HG02970 (cell line): ENCODE results near the gene MEIS1.
"Not testable (repeated sequence)": the region's sequence is repeated elsewhere in the genome, so short reads cannot be mapped to it uniquely, and the experiment has no call there.

Source experiments
- ATAC-seq: cut with Tn5 transposase; IDR thresholded peaks from one replicate; pipeline ENCODE4 v1.9.1; 2021; ENCODE audit warnings: mild to moderate bottlenecking, moderate library complexity, moderate number of reproducible peaks; ENCODE audit not compliant: unreplicated experiment, low FRiP score

The MEIS1 gene

DNA sequence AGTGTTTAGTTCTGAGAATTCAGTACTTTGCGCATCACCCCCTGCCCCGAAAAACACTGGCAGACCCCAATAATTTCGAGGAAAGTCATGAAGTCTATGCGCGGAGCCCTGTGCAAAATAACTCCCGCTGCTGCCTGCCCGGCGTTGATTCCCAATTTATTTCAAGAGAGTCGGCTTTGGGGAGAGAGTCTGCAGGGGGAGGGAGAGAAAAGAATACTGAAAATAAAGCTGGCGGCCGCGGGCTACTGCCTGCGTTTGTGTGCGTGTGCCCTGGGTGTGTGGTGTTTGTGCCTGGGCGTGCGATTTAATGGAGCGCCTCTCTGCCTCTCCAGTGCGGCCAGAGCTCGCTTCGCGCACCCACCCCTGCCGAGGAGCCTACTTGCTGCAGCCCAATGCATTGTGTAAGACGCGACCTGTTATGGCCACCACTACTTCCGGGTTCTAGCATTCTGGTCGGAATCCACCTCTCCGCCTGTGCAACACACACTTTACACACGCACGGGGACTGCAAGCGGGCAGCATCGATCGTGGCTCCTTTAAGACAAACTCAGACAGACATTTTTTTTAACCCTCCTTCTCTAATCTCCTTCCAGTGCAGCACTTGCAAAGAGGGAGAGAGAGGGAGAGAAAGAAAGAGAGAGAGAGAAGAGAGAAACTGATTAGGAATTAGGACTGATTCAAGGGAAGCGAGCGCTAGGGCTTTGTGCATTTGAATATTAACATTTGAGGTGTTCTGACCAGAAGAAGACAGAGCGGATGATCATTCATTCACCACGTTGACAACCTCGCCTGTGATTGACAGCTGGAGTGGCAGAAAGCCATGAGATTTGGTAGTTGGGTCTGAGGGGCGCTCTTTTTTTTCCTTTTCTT lies at the start of gene MEIS1:
TSS of gene MEIS1 (plus strand) at position 447 of the 870 bp plus-strand sequence. CDS start 732 bp downstream, outside the sequence.
- no peak for ATAC-seq

DNA sequence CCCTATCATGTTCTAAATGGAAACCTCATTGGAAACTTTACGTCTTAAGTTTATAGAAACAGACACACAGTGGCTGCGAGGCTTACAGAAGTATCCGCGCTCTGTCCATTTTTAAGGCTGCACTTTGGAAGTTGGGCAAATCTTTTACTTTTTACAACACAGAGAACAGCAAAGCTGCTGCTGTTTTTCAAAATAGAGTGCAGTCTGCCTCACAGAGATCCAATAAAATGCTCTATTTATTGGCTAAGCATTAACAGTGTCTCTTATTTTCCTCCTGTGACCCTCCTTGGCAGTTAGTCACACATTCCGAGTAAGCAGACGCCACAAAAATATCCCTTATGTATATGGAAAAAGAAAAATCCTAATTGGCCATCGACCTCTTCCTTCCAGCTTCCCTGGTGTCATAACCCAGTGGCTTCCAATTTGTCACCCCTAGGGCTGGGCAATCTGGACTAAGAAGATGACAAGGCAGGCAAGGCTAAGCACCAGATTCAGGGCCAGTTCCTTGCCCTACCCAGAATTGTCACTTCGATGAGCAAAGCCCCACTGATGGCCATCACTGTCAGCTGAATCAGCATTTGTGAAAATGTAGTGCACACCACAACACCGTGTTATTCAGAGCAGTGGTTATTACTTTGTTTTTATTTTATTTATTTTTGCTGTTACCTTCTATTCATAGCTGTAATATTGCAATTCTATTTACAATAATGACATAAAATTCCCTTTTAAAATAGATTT lies 47.7 kb upstream of the MEIS1 start:
- no peak for ATAC-seq

DNA sequence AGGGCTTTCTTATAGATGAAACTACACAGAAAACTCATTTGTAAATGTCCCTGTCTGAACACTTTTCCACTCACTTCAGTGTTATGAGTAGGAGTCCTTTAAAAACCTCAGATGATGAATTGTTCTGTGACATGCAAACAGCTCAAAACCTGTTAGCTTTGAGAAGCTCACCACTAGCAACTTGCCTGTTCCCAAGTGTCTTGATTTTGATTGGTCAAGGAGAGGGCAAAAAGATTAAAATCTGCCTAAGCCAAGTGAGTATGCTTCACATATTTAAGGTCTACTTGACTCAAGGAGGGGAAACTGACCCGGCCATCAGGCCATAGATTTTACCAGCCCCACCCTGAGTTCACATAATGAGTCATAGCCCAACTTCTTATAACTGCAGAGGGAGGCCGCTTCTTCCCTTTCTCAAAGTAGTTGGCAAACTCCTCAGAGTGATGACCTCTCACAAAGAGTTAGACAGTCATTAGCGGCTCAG lies 45.2 kb upstream of the MEIS1 start:
- ATAC-seq: no peak

DNA sequence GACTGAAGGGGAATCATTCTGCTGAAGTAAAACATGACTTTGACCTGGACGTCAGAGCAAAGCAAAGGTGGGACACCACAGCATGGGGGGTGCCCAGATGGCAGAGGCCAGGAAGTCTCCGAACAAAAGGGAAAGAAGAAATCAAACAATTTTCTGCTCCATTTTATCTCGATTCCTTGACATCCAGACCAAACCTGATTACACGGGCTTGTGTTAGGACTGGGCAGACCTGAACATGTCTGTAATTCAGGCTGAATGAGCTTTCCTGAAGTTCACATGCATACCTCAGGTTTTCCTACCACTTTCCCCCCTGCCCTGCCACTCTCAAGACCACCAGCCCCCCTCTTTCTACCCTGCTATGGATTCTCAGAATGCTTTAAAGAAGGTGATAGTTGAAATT lies 44.8 kb upstream of the MEIS1 start:
- ATAC-seq: no peak

DNA sequence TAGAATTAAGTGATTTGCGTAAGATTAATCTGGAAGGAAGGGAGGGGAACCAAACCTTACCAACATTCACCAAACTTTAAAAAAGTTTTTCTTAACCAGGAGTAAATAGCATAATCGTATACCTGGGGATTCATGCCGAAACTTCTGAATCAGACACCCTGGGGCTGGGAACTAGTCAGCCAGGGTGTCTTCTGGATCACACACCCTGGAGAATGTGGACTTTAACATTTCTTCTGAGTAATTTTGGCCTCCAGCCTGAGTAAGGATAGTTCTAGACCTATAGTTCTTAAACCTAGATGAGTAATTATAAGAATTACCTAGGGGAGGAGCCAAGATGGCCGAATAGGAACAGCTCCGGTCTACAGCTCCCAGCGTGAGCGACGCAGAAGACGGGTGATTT lies 44.1 kb upstream of the MEIS1 start:
- ATAC-seq: no peak

DNA sequence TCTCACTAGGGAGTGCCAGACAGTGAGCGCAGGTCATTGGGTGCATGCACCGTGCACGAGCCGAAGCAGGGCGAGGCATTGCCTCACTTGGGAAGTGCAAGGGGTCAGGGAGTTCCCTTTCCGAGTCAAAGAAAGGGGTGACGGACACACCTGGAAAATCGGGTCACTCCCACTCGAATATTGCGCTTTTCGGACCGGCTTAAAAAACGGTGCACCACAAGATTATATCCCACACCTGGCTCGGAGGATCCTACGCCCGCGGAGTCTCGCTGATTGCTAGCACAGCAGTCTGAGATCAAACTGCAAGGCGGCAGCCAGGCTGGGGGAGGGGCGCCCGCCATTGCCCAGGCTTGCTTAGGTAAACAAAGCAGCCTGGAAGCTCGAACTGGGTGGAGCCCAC lies 43.7 kb upstream of the MEIS1 start:
- ATAC-seq: not testable (repeated sequence)

DNA sequence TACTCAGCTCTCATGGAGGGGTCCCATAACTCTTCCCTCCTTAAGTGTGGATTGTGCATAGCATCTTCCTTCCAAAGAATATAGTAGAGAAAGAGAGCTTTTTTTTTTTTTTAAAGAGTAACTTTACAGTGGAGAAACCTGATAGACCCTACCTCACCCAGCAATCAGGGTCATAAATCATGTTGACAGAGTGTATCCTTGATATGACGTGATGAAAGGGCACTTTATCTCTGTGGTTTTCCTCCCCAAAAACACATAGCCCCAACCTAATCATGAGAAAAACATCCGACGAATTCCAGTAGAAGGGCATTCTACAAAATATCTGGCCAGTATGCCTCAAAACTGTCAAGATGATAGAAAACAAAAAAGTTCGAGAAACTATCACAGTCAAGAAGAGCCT lies 29.5 kb upstream of the MEIS1 start:
- no peak for ATAC-seq

DNA sequence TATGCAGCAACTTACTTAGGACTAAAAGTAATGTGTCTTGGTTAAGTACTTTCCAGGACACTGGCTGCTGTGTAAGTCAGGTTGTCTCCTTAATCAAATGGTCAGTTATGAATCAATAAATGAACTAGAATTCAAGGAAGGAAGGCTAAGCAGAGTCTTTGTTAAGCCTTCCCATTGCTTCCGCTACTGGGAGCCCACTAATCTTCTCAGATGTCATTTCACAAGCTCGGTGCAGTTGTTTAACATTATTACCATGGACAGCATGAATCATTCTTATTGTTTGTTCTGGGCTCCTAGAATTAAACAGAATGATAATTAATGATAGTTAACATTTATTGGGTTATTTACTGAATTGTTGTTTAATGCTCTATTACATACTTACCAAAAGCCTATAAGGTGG lies 26.0 kb upstream of the MEIS1 start:
- no peak for ATAC-seq

DNA sequence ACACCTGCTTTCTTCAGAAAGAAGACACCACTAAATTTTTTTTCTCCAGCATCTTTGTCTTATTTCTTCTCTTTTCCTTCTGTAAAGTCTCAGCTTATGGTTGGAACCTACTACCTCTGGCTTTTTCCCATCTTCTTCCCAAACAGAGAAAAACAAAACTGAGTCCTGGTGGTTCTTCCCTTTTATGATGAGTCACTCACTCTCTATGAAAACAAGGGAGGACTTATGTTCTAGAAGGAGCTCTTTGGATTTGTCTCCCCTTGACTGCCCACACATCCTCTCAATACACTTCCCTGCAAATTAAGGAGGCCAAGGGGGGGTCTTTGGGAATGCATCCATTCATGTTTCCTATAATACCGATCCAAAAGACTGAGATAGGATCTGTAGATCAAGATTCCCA lies 22.1 kb upstream of the MEIS1 start:
- no peak for ATAC-seq

DNA sequence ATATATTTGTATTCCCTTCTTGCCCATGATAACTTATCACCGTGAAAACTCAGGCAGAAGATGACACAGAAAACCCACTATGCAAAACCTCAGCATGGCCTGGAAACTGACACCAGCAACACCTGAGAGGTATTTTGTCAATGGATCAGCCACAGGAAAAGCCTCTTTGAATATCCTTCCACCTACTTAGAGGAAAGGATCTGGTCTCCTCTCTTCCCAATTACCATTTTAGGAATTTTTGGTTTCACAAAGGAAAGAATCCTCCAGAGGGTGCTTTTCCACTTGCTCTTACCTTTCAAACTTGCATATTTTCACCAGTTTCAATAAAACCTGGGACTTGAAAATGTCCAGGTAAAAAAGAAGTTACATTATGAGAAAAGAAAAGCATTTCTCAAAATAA lies 20.0 kb upstream of the MEIS1 start:
- ATAC-seq: no peak

DNA sequence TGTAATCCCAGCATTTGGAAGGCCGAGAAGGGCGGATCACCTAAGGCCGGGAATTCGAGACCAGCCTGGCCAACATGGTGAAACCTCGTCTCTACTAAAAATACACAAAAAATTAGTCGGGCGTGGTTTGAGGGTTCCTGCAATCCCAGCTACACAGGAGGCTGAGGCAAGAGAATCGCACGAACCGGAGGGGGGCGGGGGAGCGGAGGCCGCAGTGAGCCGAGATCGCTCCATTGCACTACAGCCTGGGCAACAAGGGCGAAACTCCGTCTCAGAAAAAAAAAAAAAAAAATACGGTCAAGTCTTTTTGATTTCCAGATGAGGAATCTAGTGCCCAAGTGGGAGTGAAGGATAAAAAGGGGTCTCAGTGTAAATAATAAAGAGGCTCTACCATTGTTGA lies 16.5 kb upstream of the MEIS1 start:
- ATAC-seq: no peak

DNA sequence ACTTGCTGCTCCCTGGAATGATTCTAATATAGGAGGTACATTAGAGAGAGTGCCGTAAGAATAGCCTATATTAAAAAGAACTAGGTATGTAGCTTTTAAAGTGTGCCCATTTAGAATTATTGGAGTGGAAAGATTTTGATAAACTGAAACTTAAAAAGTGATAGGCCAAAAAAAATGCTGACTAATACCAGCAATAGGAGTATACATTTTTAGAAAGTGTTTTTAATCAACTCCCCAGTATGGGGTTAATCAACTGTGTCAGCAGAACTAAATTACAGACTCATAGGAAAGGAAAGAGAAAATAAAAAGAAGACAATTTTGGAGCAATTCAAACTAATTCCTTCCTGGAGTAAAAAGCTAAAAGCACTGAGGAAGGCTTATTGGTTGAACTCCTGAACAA lies 13.3 kb upstream of the MEIS1 start:
- no peak for ATAC-seq

DNA sequence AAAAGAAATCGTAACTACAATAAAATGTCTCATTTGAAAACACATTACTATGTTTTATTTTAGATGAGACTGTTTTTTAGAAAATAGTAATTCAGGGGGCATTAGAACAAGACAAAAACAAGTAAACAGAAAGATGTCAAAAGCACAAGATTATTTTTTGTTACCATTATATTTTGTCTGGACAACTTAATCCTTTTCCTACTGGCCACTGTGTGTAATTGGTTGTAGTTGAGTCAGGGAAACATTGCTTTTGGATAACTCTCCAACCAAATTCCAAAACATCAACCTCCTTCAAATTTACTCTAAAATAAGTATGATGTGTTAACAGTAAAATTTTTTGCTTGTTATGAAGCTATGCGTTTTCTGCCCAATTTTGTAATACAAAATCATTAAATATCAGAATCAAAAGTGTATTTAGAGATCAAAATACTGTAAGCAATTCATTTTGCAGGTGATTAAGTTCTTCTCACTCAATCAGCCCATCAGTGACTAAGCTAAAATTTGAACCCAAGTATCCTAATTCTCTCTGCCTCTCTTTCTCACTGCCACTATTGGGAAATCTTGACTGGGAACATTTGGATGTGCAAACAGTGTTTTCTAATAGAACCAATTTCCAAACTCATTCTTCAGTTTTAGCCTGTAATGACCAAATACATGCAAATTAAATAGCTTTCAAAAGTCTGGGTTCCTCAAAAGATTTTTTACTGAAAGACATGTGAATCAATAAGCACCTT lies 11.4 kb upstream of the MEIS1 start:
- no peak for ATAC-seq

DNA sequence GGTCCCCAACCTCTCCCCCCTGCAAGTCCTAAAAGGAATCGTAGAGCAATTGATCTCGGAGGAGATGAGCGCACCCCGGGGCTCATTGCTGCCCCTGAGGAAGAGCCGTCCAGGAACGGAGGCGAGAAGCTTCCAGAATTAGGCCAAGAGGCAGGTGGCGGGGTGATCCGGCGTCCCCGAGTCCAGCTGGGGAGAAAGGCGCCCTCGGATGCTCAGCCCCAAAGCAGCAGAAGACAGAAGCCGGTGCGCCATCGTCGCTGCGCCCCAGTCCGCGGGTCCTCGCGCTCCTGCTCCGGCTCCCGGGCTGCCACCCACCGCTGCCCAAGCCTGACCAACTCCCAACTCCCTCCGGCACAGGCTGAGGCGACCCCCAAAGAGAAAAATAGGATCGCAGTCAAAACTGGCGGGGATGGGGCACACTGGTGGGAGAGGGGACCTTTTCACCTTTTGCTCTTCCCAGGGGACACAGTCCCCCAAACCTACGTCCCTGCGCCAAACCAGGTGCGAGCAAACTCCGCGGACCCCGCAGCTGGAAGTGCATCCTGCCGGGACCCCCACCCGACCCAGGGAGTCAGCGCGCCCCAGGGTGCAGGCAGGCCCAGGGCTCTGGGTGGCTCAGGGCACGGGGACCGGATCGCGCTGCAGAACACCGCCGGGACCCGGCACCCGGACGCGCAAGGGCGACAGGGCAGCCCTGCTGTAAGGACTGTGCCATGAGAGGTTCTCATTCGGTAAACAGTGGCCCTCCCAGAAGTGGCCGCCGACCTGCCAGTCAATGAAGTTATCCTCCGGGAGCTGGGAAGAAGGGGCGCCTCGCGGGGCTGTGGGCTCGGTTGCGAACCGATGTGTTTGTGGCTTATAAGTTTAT lies 8.4 kb upstream of the MEIS1 start:
- no peak for ATAC-seq

DNA sequence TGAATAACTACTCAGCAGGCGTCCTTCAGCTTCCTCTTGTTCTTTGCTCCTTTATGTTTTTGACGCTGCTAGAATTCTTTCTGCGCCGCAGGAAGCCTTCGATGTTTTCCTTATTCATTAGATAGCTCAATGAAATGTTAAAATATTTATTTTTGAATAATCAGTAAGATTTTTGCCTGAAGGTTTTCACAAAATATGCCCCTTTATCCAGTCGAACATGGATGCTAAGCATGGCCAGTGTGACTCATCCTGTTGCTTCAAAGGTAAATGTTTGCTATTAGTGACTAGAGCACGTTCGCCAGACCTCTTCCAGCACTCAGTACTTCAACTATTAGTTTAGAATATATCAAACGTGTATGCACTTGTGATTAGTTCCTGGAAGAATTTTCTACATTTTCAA lies 7.6 kb upstream of the MEIS1 start:
- ATAC-seq: no peak

DNA sequence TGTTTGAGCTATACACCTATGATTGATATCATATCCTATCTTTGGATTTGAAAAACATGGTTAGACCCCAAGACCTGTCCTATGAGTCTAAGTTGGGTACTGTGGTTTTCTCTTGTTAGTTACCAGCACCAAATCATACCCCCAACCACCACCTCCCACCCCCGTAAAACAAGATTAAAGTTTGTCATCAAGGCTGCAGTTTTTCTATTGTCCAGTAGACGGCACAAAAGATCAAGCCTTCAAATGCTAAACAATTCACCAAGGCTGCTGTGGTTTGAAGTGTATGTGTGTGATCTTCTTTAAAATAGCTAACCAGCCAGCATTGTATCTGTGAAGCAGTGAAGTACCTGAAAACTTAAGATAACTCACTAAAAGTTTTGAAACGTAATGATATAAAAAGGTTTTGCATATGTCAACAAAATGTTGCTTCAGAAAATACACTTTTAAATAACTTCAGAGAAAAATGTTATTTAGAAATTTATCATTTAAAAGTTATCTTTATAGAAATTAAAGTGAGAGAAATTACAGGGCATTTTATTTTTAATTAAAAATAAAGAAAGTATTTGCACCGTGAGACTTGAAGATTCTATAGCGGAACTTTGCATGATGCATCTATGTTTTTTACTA lies 5.8 kb upstream of the MEIS1 start:
- ATAC-seq: no peak

DNA sequence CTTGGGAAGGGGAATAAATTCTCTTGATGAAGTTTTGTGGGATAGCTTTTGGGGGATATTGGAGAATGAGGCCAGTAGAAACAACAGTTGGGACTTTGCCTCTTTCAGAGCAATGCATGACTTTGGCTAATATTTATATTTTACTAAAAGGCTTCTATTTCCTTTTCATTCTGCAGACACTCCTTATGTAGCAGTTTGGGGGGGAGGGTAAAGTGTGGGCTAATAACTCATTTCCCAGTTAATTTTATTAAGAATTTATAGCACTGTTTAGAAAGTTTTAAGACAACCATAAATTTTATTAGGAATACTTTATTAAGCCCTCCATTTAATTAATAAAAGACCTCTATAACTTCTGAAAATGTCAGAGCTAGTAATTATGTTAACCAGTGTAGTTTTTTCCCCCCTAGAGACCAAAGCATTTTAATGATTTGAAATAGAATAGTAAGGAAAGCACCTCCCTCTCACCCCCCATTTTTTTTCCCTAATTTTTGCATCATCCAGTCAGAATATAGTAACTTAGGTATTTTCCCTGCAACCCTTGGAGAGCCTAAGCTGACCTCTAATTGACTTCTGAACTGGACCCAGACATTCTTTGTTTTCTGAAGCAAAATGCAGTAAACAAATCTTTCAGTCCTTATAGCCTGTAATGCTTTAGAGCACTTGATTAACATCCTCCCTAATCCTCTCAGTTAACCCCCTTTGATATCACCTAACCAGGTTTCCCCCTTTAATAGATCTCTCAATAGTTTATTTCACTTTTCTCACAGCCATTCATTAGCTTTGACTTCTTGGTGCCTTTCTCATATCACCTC lies 5.0 kb upstream of the MEIS1 start:
- ATAC-seq: no peak

DNA sequence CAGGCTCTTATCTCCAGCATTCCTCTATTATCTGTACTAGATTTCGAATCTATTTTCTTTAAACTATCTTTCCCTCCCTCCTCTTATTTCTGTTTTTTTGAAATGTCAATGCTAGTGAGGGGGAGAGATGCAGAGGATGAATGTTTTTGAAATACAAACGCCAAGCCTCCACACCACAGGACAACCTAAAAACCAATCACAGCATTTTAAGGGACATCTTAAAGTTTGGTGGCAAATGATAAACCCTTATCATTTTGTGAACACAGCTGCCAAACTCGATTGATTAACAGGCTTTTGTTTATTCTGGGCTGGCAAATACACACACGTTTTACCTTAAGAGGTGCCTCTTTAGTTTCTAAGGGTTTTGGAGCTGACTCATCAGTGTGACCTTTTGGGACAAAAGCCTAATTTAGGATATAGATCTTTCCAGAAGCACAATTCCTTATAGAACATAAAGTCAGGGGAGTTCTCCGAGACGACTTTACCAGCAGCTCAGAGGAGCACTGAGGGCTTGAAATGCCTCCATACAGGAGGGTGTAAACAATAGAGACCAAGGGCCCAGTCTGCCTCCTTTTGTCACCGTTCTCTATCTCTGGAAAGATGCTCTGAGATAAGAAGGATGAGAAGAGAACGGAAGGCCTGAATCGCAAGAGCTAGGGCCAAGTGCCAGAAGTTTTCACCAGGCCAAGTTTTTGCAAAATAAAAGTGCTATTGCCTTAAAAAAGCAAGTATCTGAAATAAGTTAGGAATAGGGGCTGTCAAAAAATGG lies 4.2 kb upstream of the MEIS1 start:
- no peak for ATAC-seq
